ENCODE measurements around the gene WNK1.

GRCh38 chr12:750366-751191 is 1.8 kb upstream of the WNK1 start:
- TF ChIP-seq POLR2A (IDR thresholded peaks at IDR 0.05; ENCODE audit: low read depth, low read length) (no peak), POLR2AphosphoS5 (IDR thresholded peaks at IDR 0.05; ENCODE audit: low read depth, low read length) (no peak), TAF1 (IDR thresholded peaks at IDR 0.05; ENCODE audit: borderline replicate concordance, low read depth, low read length) (no peak)
